PC-9 (cell line): ENCODE measurements around the gene PHF11.

Experiments
- EZH2 ChIP-seq: fragments of 200-600 bp; sonication (generic); IDR thresholded peaks from 2 replicates; pipeline ENCODE4 v1.8.0; 2017; ENCODE audit warnings: antibody characterized with exemption, low read depth
- TF ChIP-seq, protein P1 (sequence below): fragments of 200-600 bp; sonication (generic); conservative IDR thresholded peaks from 2 replicates; pipeline ENCODE4 v1.6.1; 2017; ENCODE audit warnings: mixed run types, antibody characterized with exemption, mild to moderate bottlenecking, moderate library complexity

GRCh38 chr13:49466292-49466838 is 29.4 kb upstream of the PHF11 start:
- TF ChIP-seq, protein P1, sequence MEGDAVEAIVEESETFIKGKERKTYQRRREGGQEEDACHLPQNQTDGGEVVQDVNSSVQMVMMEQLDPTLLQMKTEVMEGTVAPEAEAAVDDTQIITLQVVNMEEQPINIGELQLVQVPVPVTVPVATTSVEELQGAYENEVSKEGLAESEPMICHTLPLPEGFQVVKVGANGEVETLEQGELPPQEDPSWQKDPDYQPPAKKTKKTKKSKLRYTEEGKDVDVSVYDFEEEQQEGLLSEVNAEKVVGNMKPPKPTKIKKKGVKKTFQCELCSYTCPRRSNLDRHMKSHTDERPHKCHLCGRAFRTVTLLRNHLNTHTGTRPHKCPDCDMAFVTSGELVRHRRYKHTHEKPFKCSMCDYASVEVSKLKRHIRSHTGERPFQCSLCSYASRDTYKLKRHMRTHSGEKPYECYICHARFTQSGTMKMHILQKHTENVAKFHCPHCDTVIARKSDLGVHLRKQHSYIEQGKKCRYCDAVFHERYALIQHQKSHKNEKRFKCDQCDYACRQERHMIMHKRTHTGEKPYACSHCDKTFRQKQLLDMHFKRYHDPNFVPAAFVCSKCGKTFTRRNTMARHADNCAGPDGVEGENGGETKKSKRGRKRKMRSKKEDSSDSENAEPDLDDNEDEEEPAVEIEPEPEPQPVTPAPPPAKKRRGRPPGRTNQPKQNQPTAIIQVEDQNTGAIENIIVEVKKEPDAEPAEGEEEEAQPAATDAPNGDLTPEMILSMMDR = no peak
- no peak for TF ChIP-seq EZH2
